VCaP (cell line): ENCODE results near the gene GTPBP3.

ENCODE experiments used
- H3K27ac ChIP-seq: fragments of 450-650 bp; 2 replicates; pipeline ENCODE4 v1.5.1; 2017
- TF ChIP-seq, protein P1 (sequence below): fragments of 450-650 bp; conservative IDR thresholded peaks from 2 replicates; pipeline ENCODE4 v1.5.1; 2017; ENCODE audit warnings: mild to moderate bottlenecking, moderate library complexity

Gene GTPBP3

DNA sequence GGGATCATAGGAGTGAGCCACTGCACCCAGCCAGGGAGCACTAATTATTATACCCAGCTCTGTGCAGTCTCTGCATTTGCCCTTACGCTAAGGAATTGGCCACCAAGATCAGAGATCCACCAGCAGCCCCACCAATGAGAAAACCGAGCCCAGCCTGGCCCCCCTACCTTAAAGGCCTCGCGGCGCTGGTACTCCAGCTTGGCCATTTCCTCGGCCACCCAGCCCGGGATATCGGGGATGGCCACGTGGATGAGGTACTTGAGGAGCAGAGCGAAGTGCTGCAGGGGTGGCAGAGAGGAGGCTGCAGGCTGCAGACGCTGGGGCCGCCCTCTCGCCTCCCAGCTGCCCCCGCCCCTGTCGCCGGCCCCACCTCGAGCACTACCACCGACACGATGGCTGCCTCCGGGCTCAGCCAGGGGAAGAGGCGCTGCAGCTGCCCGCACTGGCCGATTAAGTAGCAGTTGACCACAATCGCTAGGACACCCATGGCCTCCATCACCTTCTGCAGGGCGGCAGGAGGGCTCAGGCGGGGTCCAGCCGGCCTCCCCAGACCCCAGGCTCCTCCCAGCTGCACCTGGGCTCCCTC, 10.2 kb upstream of the GTPBP3 start:
- TF ChIP-seq, protein P1, sequence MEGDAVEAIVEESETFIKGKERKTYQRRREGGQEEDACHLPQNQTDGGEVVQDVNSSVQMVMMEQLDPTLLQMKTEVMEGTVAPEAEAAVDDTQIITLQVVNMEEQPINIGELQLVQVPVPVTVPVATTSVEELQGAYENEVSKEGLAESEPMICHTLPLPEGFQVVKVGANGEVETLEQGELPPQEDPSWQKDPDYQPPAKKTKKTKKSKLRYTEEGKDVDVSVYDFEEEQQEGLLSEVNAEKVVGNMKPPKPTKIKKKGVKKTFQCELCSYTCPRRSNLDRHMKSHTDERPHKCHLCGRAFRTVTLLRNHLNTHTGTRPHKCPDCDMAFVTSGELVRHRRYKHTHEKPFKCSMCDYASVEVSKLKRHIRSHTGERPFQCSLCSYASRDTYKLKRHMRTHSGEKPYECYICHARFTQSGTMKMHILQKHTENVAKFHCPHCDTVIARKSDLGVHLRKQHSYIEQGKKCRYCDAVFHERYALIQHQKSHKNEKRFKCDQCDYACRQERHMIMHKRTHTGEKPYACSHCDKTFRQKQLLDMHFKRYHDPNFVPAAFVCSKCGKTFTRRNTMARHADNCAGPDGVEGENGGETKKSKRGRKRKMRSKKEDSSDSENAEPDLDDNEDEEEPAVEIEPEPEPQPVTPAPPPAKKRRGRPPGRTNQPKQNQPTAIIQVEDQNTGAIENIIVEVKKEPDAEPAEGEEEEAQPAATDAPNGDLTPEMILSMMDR = no peak
- H3K27ac ChIP-seq = peak overlapping the region; percentile 93

GRCh38 chr19:17327654-17328516, 9.5 kb upstream of the GTPBP3 start:
- H3K27ac ChIP-seq = peak overlapping the region; percentile 93

DNA sequence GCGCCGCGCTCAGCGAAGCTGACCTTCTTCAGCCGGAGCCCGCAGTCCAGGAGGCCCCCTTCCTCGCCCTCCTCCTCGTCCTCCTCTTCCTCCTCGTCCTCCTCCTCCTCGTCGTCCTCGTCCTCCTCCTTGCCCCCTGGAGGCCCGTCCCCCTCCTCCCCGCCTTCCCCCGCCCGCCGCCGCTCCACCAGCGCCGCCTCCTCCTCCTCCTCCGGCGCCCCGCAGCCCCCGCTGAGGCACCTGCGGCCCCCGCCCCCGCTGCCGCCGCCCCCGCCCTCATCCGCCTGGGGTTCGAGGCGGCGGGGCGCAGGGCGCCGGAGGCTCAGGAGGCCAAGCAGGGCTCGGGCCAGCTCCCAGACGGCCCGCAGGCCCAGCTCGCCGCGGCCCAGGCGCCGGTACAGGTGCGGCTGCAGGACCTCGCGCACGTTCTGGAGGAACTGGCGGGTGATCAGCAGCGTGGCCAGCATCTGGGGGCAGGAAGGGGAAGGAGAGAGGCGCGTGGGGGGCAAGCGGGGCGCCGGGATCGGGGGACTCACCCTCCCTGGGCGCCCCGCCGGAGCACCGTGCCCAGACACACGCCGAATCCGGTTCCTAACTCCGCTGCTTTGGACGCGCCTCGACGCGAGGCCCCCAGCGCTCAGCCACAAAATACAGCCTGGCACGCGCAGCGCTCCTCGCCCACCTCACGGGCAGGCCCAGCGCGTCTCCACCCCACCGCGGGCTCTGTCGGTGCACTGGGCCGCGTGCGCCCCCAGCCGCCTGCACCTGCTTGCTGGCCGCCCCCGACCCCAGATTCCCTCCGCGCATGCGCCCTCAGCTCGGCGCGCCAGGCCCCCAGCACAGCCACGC, 8.6 kb upstream of the GTPBP3 start:
- TF ChIP-seq, protein P1 = no peak
- peak overlapping the region; percentile 93 for H3K27ac ChIP-seq

More at GRCh38 chr19:17327654-17328516, 9.5 kb upstream of the GTPBP3 start:
- TF ChIP-seq, protein P1 = peak; percentile 83

DNA sequence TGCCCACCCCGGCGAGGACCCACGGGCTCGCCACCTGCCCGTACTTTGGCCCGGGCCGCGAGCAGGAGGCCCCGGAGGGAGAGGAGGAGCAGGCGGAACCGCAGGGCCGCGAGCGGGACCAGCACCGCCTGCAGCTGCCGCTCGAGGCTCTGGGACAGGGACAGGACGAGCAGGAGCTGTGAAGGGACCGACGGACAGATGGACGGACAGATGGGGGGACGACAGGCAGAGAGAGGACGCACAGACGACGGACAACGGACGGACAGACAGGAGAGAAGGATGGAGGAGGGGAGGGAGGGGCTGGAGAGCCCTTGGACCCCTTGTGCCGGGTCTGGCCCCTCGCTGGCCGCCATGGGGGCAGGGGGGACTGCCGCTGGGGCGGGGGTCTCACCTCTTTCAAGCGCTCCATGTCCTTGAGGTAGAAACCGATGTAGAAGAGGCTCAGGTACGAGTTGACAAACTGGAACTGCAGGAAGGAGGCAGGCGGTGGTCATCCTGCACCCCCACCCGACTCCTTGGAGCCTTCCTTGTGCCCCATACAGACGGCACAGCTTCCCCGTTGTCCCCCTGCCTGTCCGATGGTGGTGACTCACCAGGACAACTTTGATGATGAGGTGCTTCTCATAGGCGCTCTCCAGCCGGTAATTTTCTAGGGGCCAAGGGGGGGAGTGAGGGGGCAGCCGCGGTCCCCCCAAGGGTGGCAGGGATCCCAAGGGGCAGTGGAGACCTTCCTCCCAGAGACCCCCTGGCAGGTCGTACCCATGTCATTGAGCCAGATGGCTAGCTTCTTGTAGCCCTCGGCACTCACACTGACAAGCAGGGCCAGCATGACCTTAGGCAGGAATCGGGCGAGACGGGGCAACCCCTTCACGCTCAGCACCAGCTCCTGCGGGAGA, 7.7 kb upstream of the GTPBP3 start:
- TF ChIP-seq, protein P1 = no peak
- H3K27ac ChIP-seq = peak overlapping the region; percentile 93; the same call in 1 of the 2 replicates

DNA sequence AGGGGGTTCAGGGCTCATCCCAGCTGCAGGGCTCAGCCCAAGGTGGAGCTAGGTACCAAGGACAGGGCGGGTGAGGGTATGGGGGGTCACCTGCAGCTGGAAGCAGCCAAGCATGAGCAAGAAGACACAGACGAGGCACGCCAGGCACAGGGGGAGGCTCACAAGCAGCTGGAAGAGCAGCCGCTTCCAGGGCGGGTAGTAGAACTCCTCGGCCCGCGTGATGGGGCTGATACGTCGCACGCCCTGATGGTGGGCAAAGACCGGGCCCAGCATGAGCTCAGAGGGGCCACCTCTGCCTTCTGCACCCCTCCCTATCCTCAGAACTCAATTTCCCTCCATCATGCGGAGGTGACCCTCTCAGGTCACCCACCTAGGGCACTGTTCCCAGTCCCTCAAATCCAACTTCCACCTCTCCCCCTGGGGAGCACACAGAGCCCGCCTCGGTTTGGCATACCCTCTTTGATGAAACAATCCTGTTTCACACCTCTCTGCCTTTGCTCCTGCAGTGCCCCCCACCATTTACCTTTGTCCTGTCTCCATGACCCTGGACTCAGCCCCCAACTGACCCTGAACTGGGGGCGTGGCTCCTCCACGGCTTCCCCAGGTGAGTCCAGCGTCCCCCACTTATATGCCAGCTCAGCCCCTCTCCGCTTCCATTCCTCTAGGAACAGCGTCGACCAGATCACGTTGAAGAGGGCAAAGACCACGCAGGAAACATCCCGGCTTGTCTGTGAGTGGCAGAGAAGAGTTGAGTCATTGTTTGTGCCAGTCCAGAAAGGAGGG, 6.9 kb upstream of the GTPBP3 start:
- H3K27ac ChIP-seq = no peak overlapping the region
- TF ChIP-seq, protein P1 = no peak

DNA sequence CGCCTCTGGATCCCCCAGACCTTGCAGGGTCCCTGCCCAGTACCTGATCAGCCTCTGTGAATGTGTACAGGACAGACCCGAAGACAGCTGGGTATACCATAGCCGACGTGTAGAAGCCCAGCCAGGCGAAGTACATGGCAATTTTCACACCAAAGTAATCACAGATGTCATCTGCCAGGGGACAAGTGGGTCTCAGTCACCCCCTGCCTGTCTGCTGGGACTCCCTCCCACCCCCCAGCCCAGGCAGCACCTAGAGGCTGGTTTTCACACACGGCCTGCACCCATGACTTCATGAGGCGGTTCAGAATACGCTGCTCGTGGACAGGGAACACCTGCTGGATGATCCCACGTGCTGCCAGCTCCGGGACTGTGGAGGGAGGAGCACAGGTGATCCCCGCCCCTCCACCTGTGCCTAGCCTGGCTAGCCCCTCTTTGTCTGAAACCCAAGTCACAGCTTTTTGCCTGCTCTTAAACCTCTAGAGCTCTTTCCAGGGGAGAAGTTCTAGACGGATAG, 6.3 kb upstream of the GTPBP3 start:
- TF ChIP-seq, protein P1 = no peak
- no peak overlapping the region for H3K27ac ChIP-seq
